ENCODE data around the gene RASGEF1C.

RASGEF1C gene

DNA sequence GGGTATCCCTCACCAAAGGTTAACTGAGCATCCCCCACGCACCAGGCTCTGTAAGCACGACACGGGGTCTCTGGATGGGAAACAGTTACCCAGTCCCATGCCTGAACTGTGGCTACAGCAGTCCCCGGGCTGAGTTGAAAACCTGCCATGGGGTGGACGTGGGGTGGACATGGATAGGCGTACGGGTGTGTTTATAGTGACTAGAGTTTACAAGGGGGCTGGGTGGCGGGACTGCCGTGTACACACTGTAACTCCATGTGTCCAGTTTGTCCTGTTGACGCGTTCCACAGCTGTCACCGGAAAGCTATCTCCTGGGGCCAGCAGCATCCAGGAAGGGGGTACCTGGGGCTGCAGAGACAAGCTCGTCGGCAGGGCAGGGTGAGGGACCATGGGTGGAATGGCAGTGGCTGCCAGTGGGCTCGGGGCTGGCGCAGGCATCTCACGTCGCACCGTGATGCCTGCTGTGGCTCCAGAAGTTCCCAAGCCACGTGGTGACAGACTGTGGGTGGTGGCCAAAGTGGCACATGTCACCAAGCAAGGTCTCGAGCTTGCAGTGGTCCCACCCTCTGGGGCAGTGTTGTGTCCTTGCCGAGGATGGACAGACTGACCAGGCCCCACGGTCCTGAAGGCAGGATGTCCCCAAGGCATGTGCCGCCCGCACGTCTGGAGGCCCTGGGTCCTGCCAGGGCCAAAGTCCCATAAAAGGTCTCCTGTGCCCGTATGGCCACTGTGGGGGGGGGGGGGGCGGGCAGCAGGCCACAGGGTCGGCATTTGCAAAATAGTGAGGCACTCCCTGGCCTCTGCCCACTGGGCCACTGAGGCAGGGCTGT is 108.2 kb downstream of the RASGEF1C start:
- Histone ChIP-seq H3K4me3 (ENCODE audit: low read depth, low read length) (no peak overlapping the region), H3K4me1 (ENCODE audit: control insufficient read depth, insufficient read depth, low read length) (no peaks in the 10 kb centered on the region), H3K36me3 (ENCODE audit: control insufficient read depth, insufficient read depth, low read length) (no peaks in the 10 kb centered on the region), H3K9ac (ENCODE audit: low read depth, low read length) (no peak overlapping the region), H3K9me3 (ENCODE audit: control insufficient read depth, insufficient read depth, low read length) (peaks cover under 1% of the 10 kb centered on the region; the same call in 1 of the 2 replicates), H3K27me3 (ENCODE audit: control insufficient read depth, insufficient read depth, low read length) (no peaks in the 10 kb centered on the region), H3K27ac (ENCODE audit: low read depth, low read length) (no peak overlapping the region)

DNA sequence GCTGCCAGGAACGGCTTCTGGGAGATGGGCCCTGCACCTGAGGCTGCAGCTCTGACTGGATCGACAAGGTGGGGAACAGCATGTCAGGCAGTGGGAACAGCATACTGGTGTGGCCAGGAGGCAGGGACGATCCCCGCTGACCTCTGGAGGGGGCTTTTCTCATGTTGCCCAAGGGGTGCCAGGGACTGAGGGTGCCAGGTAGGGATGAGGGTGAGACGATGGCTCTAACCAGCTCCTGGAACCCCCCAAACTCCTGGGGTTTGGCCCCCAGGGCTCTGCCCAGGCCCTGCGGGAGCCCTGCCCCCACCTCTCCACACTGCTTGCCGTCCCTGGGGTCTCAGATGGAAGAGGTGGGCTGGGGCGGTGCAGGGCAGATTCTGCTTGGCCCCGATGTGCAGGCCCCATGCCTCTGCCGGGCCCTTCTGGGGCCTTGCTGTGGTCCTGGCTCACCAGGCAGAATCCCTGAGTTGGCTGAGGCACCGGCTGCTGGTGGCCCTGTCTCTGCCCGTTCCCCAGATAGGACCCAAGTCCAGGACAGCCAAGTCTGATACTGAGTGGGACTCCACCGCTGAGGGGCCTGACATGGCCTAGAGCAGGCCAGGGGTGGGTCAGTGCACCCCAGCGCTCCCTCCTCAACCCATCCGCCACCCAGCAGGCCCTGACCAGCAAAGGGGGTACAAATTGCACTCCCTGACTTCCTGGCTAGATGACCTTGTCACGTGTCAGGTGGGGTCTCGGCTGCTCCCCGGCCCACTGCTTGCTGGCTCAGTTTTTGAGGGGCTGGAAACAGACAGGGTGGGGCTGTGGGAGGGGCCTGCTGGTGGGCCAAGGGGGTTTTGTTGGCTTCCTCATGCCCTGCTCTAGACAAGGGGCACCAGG is 109.0 kb downstream of the RASGEF1C start:
- Histone ChIP-seq H3K36me3 (ENCODE audit: control insufficient read depth, insufficient read depth, low read length) (no peaks in the 10 kb centered on the region), H3K4me3 (ENCODE audit: low read depth, low read length) (no peak overlapping the region), H3K9me3 (ENCODE audit: control insufficient read depth, insufficient read depth, low read length) (no peaks in the 10 kb centered on the region), H3K9ac (ENCODE audit: low read depth, low read length) (no peak overlapping the region), H3K27ac (ENCODE audit: low read depth, low read length) (no peak overlapping the region), H3K4me1 (ENCODE audit: control insufficient read depth, insufficient read depth, low read length) (no peaks in the 10 kb centered on the region), H3K27me3 (ENCODE audit: control insufficient read depth, insufficient read depth, low read length) (no peaks in the 10 kb centered on the region)

DNA sequence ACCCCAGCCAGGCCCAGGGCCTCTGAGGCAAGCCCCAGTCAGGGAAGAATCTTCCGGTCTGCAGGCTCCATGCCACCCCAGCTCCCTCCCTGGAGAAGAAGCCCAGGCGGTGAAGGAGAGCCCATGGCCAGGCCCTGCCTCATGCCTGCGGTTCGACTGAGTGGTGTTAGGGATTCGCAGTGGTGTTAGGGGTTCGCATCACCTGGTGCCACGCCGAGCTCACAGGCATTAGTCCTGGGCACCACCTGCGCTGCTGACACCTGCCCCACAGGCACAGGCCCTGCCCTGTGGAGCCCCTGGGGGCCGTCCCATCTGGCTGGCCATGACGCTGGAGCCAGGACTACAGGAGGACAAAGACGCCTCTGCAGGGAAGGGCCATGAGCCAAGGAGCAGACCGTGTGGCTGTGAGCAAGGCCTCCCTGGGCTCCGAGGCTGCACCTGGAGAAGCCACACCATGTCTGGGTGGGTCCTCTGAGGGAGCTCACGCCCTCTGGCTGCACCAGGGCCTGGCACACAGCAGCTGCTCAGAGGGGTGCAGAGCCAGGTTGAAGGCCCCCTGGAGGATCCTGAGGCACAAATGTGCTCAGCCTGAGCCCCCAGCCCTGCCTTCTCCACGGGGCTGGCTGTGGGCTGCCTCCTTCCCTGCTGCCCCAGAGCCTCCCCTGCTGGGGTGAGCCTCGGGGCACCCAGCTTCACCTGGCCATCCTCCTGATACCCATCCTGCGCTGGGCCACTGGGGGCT is 109.8 kb downstream of the RASGEF1C start:
- Histone ChIP-seq H3K9me3 (ENCODE audit: control insufficient read depth, insufficient read depth, low read length) (no peaks in the 10 kb centered on the region), H3K36me3 (ENCODE audit: control insufficient read depth, insufficient read depth, low read length) (no peaks in the 10 kb centered on the region), H3K27me3 (ENCODE audit: control insufficient read depth, insufficient read depth, low read length) (no peaks in the 10 kb centered on the region), H3K27ac (ENCODE audit: low read depth, low read length) (no peak overlapping the region), H3K4me1 (ENCODE audit: control insufficient read depth, insufficient read depth, low read length) (no peaks in the 10 kb centered on the region), H3K4me3 (ENCODE audit: low read depth, low read length) (no peak overlapping the region), H3K9ac (ENCODE audit: low read depth, low read length) (no peak overlapping the region)

DNA sequence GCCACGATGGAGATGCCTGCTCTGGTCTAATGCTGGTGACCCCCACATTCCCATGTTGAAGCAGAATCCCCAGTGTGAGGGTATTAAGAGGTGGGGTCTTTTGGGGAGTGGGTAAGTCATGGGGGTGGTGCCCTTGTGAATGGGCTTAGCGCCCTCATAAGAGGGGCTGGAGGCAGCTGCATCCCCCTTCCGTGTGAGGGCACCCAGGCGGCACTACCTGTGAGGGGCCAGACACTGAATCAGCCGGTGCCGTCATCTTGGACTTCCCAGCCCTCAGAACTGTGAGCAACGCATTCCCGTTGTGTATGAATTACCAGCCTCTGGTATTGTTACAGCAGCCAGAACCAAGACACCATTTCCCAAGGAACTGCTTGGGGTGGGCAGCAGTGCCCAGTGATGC is 110.5 kb downstream of the RASGEF1C start:
- no peak overlapping the region for H3K9ac ChIP-seq (ENCODE audit: low read depth, low read length)
- no peak overlapping the region for H3K27ac ChIP-seq (ENCODE audit: low read depth, low read length)
- H3K4me3 ChIP-seq (ENCODE audit: low read depth, low read length) = no peak overlapping the region
- H3K36me3 ChIP-seq (ENCODE audit: control insufficient read depth, insufficient read depth, low read length) = no peaks in the 10 kb centered on the region
- no peaks in the 10 kb centered on the region for H3K4me1 ChIP-seq (ENCODE audit: control insufficient read depth, insufficient read depth, low read length)
- no peaks in the 10 kb centered on the region for H3K9me3 ChIP-seq (ENCODE audit: control insufficient read depth, insufficient read depth, low read length)
- H3K27me3 ChIP-seq (ENCODE audit: control insufficient read depth, insufficient read depth, low read length) = no peaks in the 10 kb centered on the region

DNA sequence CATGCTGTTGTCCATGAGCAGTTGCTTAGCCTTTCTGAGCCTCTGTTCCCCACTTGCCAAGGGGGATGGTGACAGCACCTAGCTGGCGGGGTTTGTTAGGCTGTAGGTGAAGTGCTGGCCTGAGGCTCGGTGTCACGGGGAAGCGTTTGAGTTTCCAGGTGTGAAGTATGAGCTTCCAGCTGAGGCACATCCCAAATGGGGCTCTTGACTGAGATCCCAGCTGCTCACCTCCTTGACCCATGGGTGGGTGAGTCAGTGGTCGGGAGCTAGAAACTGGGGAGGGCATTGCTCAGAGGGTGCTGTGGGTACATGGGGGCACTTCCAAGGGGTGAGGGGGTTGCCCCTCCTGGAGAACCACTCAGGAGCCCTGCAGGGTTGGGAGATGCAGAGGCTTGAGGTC is 111.1 kb downstream of the RASGEF1C start:
- no peak overlapping the region for H3K27ac ChIP-seq (ENCODE audit: low read depth, low read length)
- no peak overlapping the region for H3K9ac ChIP-seq (ENCODE audit: low read depth, low read length)
- no peaks in the 10 kb centered on the region for H3K36me3 ChIP-seq (ENCODE audit: control insufficient read depth, insufficient read depth, low read length)
- no peaks in the 10 kb centered on the region for H3K4me1 ChIP-seq (ENCODE audit: control insufficient read depth, insufficient read depth, low read length)
- H3K4me3 ChIP-seq (ENCODE audit: low read depth, low read length) = no peak overlapping the region
- H3K9me3 ChIP-seq (ENCODE audit: control insufficient read depth, insufficient read depth, low read length) = no peaks in the 10 kb centered on the region
- H3K27me3 ChIP-seq (ENCODE audit: control insufficient read depth, insufficient read depth, low read length) = no peaks in the 10 kb centered on the region

DNA sequence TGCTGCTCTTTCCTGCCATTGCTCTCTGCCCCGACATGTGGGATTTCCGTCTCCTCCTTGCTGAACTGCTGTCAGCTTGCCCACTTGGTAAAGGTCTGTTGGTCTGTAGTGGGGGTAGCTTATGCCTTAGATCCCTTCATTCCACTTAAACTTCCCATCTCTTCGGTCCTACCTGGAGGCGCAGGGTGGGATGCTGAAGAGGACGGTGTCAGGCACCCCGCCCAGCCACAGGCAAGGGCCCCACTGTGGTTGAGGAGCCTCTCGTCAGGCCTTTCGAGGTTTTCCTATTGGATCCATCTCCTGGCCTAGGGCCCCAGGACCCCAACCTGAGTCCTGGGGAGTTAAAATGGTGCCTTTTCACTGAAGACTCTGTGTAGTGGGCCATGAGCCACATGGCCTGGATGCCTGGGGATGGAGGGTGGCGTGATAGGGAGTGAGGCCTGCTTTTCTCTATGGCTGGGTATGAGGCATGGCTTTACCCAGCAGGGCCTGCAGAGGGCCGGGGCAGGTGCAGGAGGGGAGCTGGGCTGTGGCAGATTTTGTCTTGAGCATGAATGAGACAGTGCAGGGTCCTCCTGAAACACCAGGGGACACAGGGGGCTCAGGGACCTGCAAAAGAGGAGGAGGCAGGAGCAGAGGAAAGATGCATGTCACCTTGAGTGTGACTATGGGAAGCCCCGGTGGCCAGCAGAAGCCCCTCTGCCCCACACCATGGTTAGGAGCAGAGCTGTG is 111.7 kb downstream of the RASGEF1C start:
- no peak overlapping the region for H3K27ac ChIP-seq (ENCODE audit: low read depth, low read length)
- no peak overlapping the region for H3K4me3 ChIP-seq (ENCODE audit: low read depth, low read length)
- H3K9me3 ChIP-seq (ENCODE audit: control insufficient read depth, insufficient read depth, low read length) = no peaks in the 10 kb centered on the region
- no peaks in the 10 kb centered on the region for H3K36me3 ChIP-seq (ENCODE audit: control insufficient read depth, insufficient read depth, low read length)
- H3K4me1 ChIP-seq (ENCODE audit: control insufficient read depth, insufficient read depth, low read length) = no peaks in the 10 kb centered on the region
- H3K9ac ChIP-seq (ENCODE audit: low read depth, low read length) = no peak overlapping the region
- no peaks in the 10 kb centered on the region for H3K27me3 ChIP-seq (ENCODE audit: control insufficient read depth, insufficient read depth, low read length)

DNA sequence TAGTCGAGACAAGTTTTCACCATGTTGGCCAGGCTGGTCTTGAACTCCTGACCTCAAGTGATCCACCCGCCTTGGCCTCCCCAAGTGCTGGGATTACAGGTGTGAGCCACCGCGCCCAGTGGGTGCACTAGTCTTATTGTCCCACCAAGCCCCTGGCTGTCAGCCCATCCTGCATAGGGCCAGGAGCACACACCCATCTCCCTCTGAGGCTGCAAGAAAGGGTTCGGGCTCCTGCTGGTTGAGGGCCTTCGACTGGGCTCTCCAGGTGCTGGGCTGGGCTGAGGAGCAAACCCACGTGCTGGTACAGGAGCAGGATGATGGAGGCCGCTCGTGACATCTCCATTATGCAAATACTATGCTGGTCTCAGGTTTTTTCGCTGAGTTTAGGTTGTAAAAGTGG is 112.4 kb downstream of the RASGEF1C start:
- no peak overlapping the region for H3K9ac ChIP-seq (ENCODE audit: low read depth, low read length)
- H3K4me1 ChIP-seq (ENCODE audit: control insufficient read depth, insufficient read depth, low read length) = no peaks in the 10 kb centered on the region
- no peak overlapping the region for H3K27ac ChIP-seq (ENCODE audit: low read depth, low read length)
- no peaks in the 10 kb centered on the region for H3K9me3 ChIP-seq (ENCODE audit: control insufficient read depth, insufficient read depth, low read length)
- H3K36me3 ChIP-seq (ENCODE audit: control insufficient read depth, insufficient read depth, low read length) = no peaks in the 10 kb centered on the region
- no peaks in the 10 kb centered on the region for H3K27me3 ChIP-seq (ENCODE audit: control insufficient read depth, insufficient read depth, low read length)
- no peak overlapping the region for H3K4me3 ChIP-seq (ENCODE audit: low read depth, low read length)

DNA sequence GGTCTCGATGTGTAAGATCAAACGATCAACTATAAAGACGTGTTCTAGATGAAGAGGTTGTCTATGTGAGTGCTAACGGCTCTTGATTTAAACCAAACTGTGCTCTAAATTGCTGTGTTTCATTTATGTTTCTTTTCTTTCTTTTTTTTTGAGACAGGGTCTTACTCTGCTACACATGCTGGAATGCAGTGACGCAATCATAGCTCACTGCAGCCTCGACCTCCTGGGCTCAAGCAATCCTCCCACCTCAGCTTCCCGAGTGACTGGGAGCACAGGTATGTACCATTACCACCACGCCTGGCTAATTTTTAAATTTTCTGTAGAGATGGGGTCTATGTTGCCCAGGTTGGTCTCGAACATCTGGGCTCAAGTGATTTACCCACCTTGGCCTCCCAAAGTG is 113.5 kb downstream of the RASGEF1C start:
- Histone ChIP-seq H3K9ac (ENCODE audit: low read depth, low read length) (no peak overlapping the region), H3K4me3 (ENCODE audit: low read depth, low read length) (no peak overlapping the region), H3K27ac (ENCODE audit: low read depth, low read length) (no peak overlapping the region), H3K9me3 (ENCODE audit: control insufficient read depth, insufficient read depth, low read length) (no peaks in the 10 kb centered on the region), H3K36me3 (ENCODE audit: control insufficient read depth, insufficient read depth, low read length) (no peaks in the 10 kb centered on the region), H3K4me1 (ENCODE audit: control insufficient read depth, insufficient read depth, low read length) (peaks cover 3% of the 10 kb centered on the region), H3K27me3 (ENCODE audit: control insufficient read depth, insufficient read depth, low read length) (no peaks in the 10 kb centered on the region)

DNA sequence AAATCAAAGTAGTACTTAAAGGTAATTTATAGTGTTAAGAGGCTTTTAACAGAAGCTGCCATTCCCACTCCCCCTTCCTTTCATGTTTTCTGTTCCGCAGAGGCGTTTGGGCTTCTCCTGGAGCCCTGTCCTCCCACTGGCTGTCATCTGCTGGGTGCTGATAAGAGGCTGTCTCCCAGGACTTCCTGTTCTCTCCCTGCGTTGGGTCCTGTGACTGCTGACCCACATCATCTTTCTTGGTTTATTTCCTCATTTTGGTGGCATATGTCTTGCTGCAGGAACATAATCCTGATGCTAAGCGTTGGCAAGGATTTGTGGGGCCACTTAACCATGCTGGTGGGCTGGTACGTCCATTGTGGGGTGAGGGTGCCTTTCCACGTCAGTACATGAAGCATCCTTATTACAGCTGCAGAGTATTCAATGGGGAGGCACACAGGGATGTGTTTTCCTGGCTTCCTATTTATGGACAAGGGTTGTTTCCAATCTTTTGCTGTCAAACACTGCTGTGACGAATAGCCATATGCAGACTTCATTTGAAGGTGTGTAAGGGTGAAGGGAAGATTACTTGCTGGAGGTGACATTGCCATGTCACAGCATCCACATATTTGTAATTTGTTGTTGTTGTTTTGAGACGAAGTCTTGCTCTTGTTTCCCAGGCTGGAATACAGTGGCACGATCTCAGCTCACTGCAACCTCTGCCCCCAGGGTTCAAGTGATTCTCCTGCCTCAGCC is 115.2 kb downstream of the RASGEF1C start:
- Histone ChIP-seq H3K9ac (ENCODE audit: low read depth, low read length) (no peak overlapping the region), H3K27ac (ENCODE audit: low read depth, low read length) (no peak overlapping the region), H3K4me1 (ENCODE audit: control insufficient read depth, insufficient read depth, low read length) (peaks cover 8% of the 10 kb centered on the region), H3K4me3 (ENCODE audit: low read depth, low read length) (no peak overlapping the region), H3K27me3 (ENCODE audit: control insufficient read depth, insufficient read depth, low read length) (no peaks in the 10 kb centered on the region), H3K36me3 (ENCODE audit: control insufficient read depth, insufficient read depth, low read length) (no peaks in the 10 kb centered on the region), H3K9me3 (ENCODE audit: control insufficient read depth, insufficient read depth, low read length) (no peaks in the 10 kb centered on the region)

DNA sequence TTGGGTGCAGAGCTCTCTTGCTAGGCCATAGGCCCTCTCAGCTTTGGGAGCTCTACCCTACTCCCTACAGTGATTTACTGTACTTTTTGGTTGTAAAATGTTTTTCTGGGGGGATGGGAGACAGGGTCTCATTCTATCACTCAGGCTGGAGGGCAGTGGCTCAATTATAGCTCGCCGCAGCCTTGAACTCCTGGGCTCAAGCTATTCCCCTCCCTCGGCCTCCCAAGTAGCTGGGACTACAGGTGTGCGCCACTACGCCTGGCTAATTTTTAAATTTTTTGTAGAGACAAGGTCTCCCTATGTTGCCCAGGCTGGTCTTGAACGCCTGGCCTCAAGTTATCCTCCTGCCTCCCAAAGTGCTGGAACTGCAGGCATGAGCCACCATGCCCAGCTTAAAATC is 115.8 kb downstream of the RASGEF1C start:
- Histone ChIP-seq H3K27ac (ENCODE audit: low read depth, low read length) (no peak overlapping the region), H3K36me3 (ENCODE audit: control insufficient read depth, insufficient read depth, low read length) (no peaks in the 10 kb centered on the region), H3K4me3 (ENCODE audit: low read depth, low read length) (no peak overlapping the region), H3K4me1 (ENCODE audit: control insufficient read depth, insufficient read depth, low read length) (peaks cover 9% of the 10 kb centered on the region), H3K9me3 (ENCODE audit: control insufficient read depth, insufficient read depth, low read length) (no peaks in the 10 kb centered on the region), H3K9ac (ENCODE audit: low read depth, low read length) (no peak overlapping the region), H3K27me3 (ENCODE audit: control insufficient read depth, insufficient read depth, low read length) (no peaks in the 10 kb centered on the region)

Measured in HUES48 (cell line).